WERI-Rb-1 (cell line): ENCODE data around the gene RAI1.

Source experiments
- DNase-seq: peaks from one replicate; pipeline ENCODE4 v3.0.0-alpha.2; 2020
- H3K27ac ChIP-seq: fragments of 250-450 bp; sonication (Bioruptor Pico); 2 replicates; pipeline ENCODE4 v1.5.1; 2020; ENCODE audit warnings: mild to moderate bottlenecking, moderate library complexity
- H3K27me3 ChIP-seq: fragments of 250-450 bp; sonication (Bioruptor Pico); 2 replicates; pipeline ENCODE4 v1.5.1; 2021; ENCODE audit warnings: mild to moderate bottlenecking, low read depth, moderate library complexity; ENCODE audit not compliant: insufficient read depth, severe bottlenecking
- H3K36me3 ChIP-seq: fragments of 250-450 bp; sonication (Bioruptor Pico); 2 replicates; pipeline ENCODE4 v1.5.1; 2020; ENCODE audit warnings: mild to moderate bottlenecking, moderate library complexity
- H3K4me3 ChIP-seq: 2 replicates; pipeline ENCODE4 v1.5.1; 2011; ENCODE audit warnings: low read depth, mild to moderate bottlenecking, control low read depth, low read length
- H3K9me3 ChIP-seq: fragments of 250-450 bp; sonication (Bioruptor Pico); 2 replicates; pipeline ENCODE4 v1.5.1; 2021; ENCODE audit warnings: mild to moderate bottlenecking, moderate library complexity; ENCODE audit not compliant: severe bottlenecking
- CTCF ChIP-seq: IDR thresholded peaks from 2 replicates; pipeline ENCODE4 v1.5.1; 2011; ENCODE audit warnings: low read depth, mild to moderate bottlenecking, control low read depth, inconsistent platforms, low read length

Gene RAI1

GRCh38 chr17:17709815-17710321, 28.6 kb downstream of the RAI1 start:
- Histone ChIP-seq H3K27me3 (no peaks in the 10 kb centered on the region), H3K9me3 (no peaks in the 10 kb centered on the region), H3K4me3 (no peak overlapping the region), H3K27ac (no peak overlapping the region), H3K36me3 (peaks cover 4% of the 10 kb centered on the region)
- TF ChIP-seq CTCF = no peak
- DNase-seq = no peak

- H3K27ac ChIP-seq = no peak overlapping the region
- H3K36me3 ChIP-seq = no peaks in the 10 kb centered on the region; the same call in 1 of the 2 replicates
- TF ChIP-seq CTCF = no peak
- no peaks in the 10 kb centered on the region for H3K27me3 ChIP-seq
- no peaks in the 10 kb centered on the region for H3K9me3 ChIP-seq
- no peak for DNase-seq
- H3K4me3 ChIP-seq = no peak overlapping the region
Measured at GRCh38 chr17:17710355-17710727, 29.1 kb downstream of the RAI1 start.

- no peak for DNase-seq
- H3K9me3 ChIP-seq = no peaks in the 10 kb centered on the region
- TF ChIP-seq CTCF = no peak
- no peaks in the 10 kb centered on the region for H3K36me3 ChIP-seq
- H3K4me3 ChIP-seq = no peak overlapping the region
- H3K27ac ChIP-seq = no peak overlapping the region
- no peaks in the 10 kb centered on the region for H3K27me3 ChIP-seq
Measured at GRCh38 chr17:17710728-17711541, 29.7 kb downstream of the RAI1 start.

- DNase-seq = no peak
- no peak overlapping the region for H3K27ac ChIP-seq
- no peaks in the 10 kb centered on the region for H3K27me3 ChIP-seq
- no peak overlapping the region for H3K4me3 ChIP-seq
- H3K36me3 ChIP-seq = no peaks in the 10 kb centered on the region
- H3K9me3 ChIP-seq = no peaks in the 10 kb centered on the region
- TF ChIP-seq CTCF = no peak
Measured at GRCh38 chr17:17711641-17712162, 30.4 kb downstream of the RAI1 start.

- no peak overlapping the region for H3K27ac ChIP-seq
Measured at GRCh38 chr17:17712268-17712924, 31.1 kb downstream of the RAI1 start.

More at GRCh38 chr17:17712268-17712924, 31.1 kb downstream of the RAI1 start:
- Histone ChIP-seq H3K27me3 (no peaks in the 10 kb centered on the region), H3K4me3 (no peak overlapping the region), H3K9me3 (no peaks in the 10 kb centered on the region), H3K36me3 (no peaks in the 10 kb centered on the region)
- no peak for DNase-seq
- TF ChIP-seq CTCF = no peak
